GM12878 (cell line): Measurements from ENCODE around the gene IFRD2. TPM values are rescaled to one million over a fixed set of nuclear protein-coding genes. Genes with fewer than 3 reads are reported as not detected.

Source experiments
- ATAC-seq: fragments of 200-7000 bp; cut with Tn5 transposase; 3 replicates; pipeline ENCODE4 v1.9.1; 2020; ENCODE audit warnings: mild to moderate bottlenecking, moderate library complexity
- BruUV-seq: library from RNA; stranded (reverse); fragments of 400-500 nt; replicated peaks from 2 replicates; lab custom pipeline; 2021; lab: Mats Ljungman, UMichigan
- CTCF ChIA-PET: fragments of 300-600 bp; sonication (Branson Sonifier 250); formaldehyde crosslinking; extraction: SDS; loops from one replicate; lab custom pipeline; 2021; ENCODE audit warnings: inconsistent platforms; lab: Yijun Ruan, JAX
- POLR2A ChIA-PET: fragments of 350-600 bp; formaldehyde crosslinking; extraction: SDS; loops from one replicate; lab custom pipeline; 2021; ENCODE audit warnings: inconsistent platforms; lab: Charles Lee
- RAD21 ChIA-PET: fragments of 300-600 bp; sonication (Branson Sonifier 250); formaldehyde crosslinking; loops from one replicate; lab custom pipeline; 2023; ENCODE audit warnings: antibody characterized with exemption; ENCODE audit not compliant: unreplicated experiment; lab: Charles Lee
- SMC1A ChIA-PET: fragments of 300-600 bp; sonication (Branson Sonifier 250); formaldehyde crosslinking; loops from one replicate; lab custom pipeline; 2023; ENCODE audit not compliant: unreplicated experiment, uncharacterized antibody; lab: Charles Lee
- DNase-seq: peaks from one replicate; pipeline ENCODE4 v3.0.0-alpha.2; 2011; ENCODE audit warnings: low read depth, low spot score
- FAIRE-seq: peaks from 3 replicates; lab custom pipeline; 2011; peaks lifted over from hg19 to GRCh38; lab: Jason Lieb, UNC
- H2AFZ ChIP-seq: 2 replicates; pipeline ENCODE4 v1.6.0; 2011; ENCODE audit warnings: low read depth, low read length, control low read depth; ENCODE audit not compliant: control insufficient read depth
- H3K27ac ChIP-seq: 2 replicates; pipeline ENCODE4 v1.5.1; 2011; ENCODE audit warnings: control low read depth; ENCODE audit not compliant: control insufficient read depth, insufficient read depth
- H3K27me3 ChIP-seq, 2 experiments: replicated peaks in 1 of 2; 2 replicates each; pipeline versions ENCODE4 v1.6.0 to v1.6.1; 2011; ENCODE audit warnings: low read length in 1 of 2; ENCODE audit not compliant: control insufficient read depth in 2 of 2, insufficient read depth in 2 of 2
- H3K36me3 ChIP-seq, 2 experiments: 2 replicates each; pipeline ENCODE4 v1.5.1; 2011; ENCODE audit warnings: low read length in 1 of 2; ENCODE audit not compliant: control insufficient read depth in 2 of 2, insufficient read depth in 2 of 2
- H3K4me1 ChIP-seq: 2 replicates; pipeline ENCODE4 v1.6.1; 2011; ENCODE audit warnings: mild to moderate bottlenecking, low read length, moderate library complexity, mixed read lengths; ENCODE audit not compliant: control insufficient read depth, insufficient read depth
- H3K4me2 ChIP-seq: 2 replicates; pipeline ENCODE4 v1.6.0; 2011; ENCODE audit warnings: control low read depth; ENCODE audit not compliant: control insufficient read depth, insufficient read depth
- H3K4me3 ChIP-seq: fragments of 200-600 bp; sonication (generic); 2 replicates; pipeline ENCODE4 v1.5.1; 2016
- H3K79me2 ChIP-seq: 2 replicates; pipeline ENCODE4 v1.6.0; 2011; ENCODE audit warnings: low read length; ENCODE audit not compliant: control insufficient read depth, insufficient read depth
- H3K9ac ChIP-seq: 2 replicates; pipeline ENCODE4 v1.8.0; 2011; ENCODE audit warnings: low read length, control low read depth, mixed read lengths; ENCODE audit not compliant: control insufficient read depth, insufficient read depth
- H3K9me3 ChIP-seq: replicated peaks from 3 replicates; pipeline ENCODE4 v1.5.1; 2011; ENCODE audit warnings: mild to moderate bottlenecking, low read length; ENCODE audit not compliant: control insufficient read depth, insufficient read depth
- H4K20me1 ChIP-seq: 2 replicates; pipeline ENCODE4 v1.6.0; 2011; ENCODE audit not compliant: control insufficient read depth, insufficient read depth
- ASH2L ChIP-seq: fragments of 300-600, 200-600 bp; sonication (generic); IDR thresholded peaks from 2 replicates; pipeline ENCODE4 v1.6.1; 2017; ENCODE audit warnings: low read depth, mild to moderate bottlenecking, borderline replicate concordance
- IKZF2 ChIP-seq, 2 experiments: fragments of 450-650 bp; IDR thresholded peaks; 2 replicates each; pipeline ENCODE4 v1.6.1; 2017; ENCODE audit warnings: mild to moderate bottlenecking in 2 of 2, moderate library complexity in 2 of 2
- KDM1A ChIP-seq: fragments of 200-600 bp; sonication (generic); IDR thresholded peaks from 2 replicates; pipeline ENCODE4 v1.6.1; 2016; ENCODE audit warnings: borderline replicate concordance
- PKNOX1 ChIP-seq: fragments of 450-650 bp; IDR thresholded peaks from 2 replicates; pipeline ENCODE4 v1.6.1; 2016; ENCODE audit warnings: mild to moderate bottlenecking
- POLR2A ChIP-seq: IDR thresholded peaks from 2 replicates; pipeline ENCODE4 v1.6.1; 2011; ENCODE audit warnings: low read depth, mild to moderate bottlenecking, low read length
- PRDM15 ChIP-seq: fragments of 450-650 bp; formaldehyde crosslinking; IDR thresholded peaks from 2 replicates; pipeline ENCODE4 v1.4.0; 2020; ENCODE audit warnings: mild to moderate bottlenecking, moderate library complexity
- RBBP5 ChIP-seq: fragments of 200-600 bp; sonication (generic); conservative IDR thresholded peaks from 2 replicates; pipeline ENCODE4 v1.6.1; 2016
- RCOR1 ChIP-seq: conservative IDR thresholded peaks from 2 replicates; pipeline ENCODE4 v1.6.1; 2012; ENCODE audit warnings: low read depth, low read length, improper control_type of control experiment
- RUNX3 ChIP-seq: IDR thresholded peaks from 2 replicates; pipeline ENCODE4 v1.6.1; 2012; ENCODE audit warnings: low read length, inconsistent platforms
- STAT3 ChIP-seq: IDR thresholded peaks from 2 replicates; pipeline ENCODE4 v1.6.1; 2011; ENCODE audit warnings: low read depth, low read length, improper control_type of control experiment
- ZZZ3 ChIP-seq: IDR thresholded peaks from 2 replicates; pipeline ENCODE4 v1.6.1; 2011; ENCODE audit warnings: low read depth; ENCODE audit not compliant: control insufficient read depth, insufficient read length
- WGBS: methylation state at CpG from one replicate; pipeline ENCODE4 v1.1.6; 2016; ENCODE audit warnings: low lambda C conversion rate; ENCODE audit not compliant: insufficient replicate concordance, insufficient coverage; ENCODE audit errors: missing lambda C conversion rate; 5-methylcytosine and 5-hydroxymethylcytosine counted together
- in situ Hi-C: fragments of 300-500 bp; cut with MboI; formaldehyde crosslinking; loops from 9 replicates; pipeline ENCODE4 v1.14.3; 2018; ENCODE audit warnings: mixed read lengths
- intact Hi-C: fragments of 100-400 bp; cut with micrococcal nuclease; formaldehyde crosslinking; loops from one replicate; pipeline ENCODE4 v1.14.2; 2022; ENCODE audit not compliant: unreplicated experiment
- polyA plus RNA-seq, 11 experiments: library from polyadenylated mRNA; depleted of rRNA in 4 of 11; unstranded in 6 of 11; stranded (reverse) in 5 of 11; fragments of >200 nt; fragmentation: Nextera tagmentation in 4 of 11; fragmentation: Illumina TruSeq in 1 of 11; extraction: Ambion mirVana in 4 of 11; extraction: Trizol in 1 of 11; gene quantifications; 1 replicate in 1 of 11; 2 replicates in 10 of 11; pipeline versions ENCODE4 v1.2.1 to v1.2.3, GENCODE V29; 2011 to 2016; ENCODE audit warnings: inconsistent platforms in 2 of 11, missing spikeins in 2 of 11, low read depth in 1 of 11
- total RNA-seq, 4 experiments: library from RNA; depleted of rRNA in 3 of 4; stranded (reverse); fragments of >200 nt in 3 of 4; fragmentation: Illumina TruSeq in 1 of 4; extraction: Trizol in 1 of 4; gene quantifications; 2 replicates each; pipeline versions ENCODE4 v1.2.1 to v1.2.3, GENCODE V29; 2013 to 2021
- TF ChIP-seq, protein P1 (sequence below): fragments of 150-350 bp; IDR thresholded peaks from 2 replicates; pipeline ENCODE4 v1.6.1; 2016; ENCODE audit warnings: low read depth, low read length

Gene IFRD2
- total and polyA plus RNA-seq, 10 of the 15 experiments (the other 5 are each of a cell fraction or from before 2014, with no cell fraction given), result 19.1 to 153 (median 80.3) TPM

GRCh38 chr3:50288387-50289007, 3.7 kb downstream of the IFRD2 start (continued):
- TF ChIP-seq PRDM15 (CRISPR knock-in tag) (no peak), PKNOX1 (no peak), ZZZ3 (no peak), RUNX3 (no peak), POLR2A (no peak; the same call in 1 of the 2 replicates)

- Histone ChIP-seq H4K20me1 (no peaks in the 10 kb centered on the region), H3K79me2 (peaks cover 21% of the 10 kb centered on the region), H3K4me3 (no peak overlapping the region), H2AFZ (no peak overlapping the region), H3K27me3 (no peaks in the 10 kb centered on the region), H3K4me1 (peaks cover 3% of the 10 kb centered on the region; the same call in 1 of the 2 replicates), H3K36me3 (peaks cover 0 to 28% of the 10 kb centered on the region in 2 experiments; a peak in 3 of 4 replicates), H3K9me3 (no peaks in the 10 kb centered on the region), H3K27ac (no peak overlapping the region), H3K4me2 (no peak overlapping the region), H3K9ac (no peak overlapping the region)
- BruUV-seq, result no TSS peak
- ChIA-PET CTCF (no interaction called here), SMC1A (no interaction called here), RAD21 (no interaction called here), POLR2A (no interaction called here)
- in situ Hi-C loops, result no loop called here
- FAIRE-seq (no peak), ATAC-seq (no peak), DNase-seq (no peak)
- intact Hi-C loops, result no loop called here
- WGBS, result 94% methylated on average over 1 of the region's 1 CpG
- TF ChIP-seq ASH2L (no peak), STAT3 (no peak), POLR2A (no peak), RCOR1 (no peak), KDM1A (no peak), RBBP5 (no peak), IKZF2 (IDR thresholded peaks at IDR 0.05) (no peak)
- TF ChIP-seq, protein P1, sequence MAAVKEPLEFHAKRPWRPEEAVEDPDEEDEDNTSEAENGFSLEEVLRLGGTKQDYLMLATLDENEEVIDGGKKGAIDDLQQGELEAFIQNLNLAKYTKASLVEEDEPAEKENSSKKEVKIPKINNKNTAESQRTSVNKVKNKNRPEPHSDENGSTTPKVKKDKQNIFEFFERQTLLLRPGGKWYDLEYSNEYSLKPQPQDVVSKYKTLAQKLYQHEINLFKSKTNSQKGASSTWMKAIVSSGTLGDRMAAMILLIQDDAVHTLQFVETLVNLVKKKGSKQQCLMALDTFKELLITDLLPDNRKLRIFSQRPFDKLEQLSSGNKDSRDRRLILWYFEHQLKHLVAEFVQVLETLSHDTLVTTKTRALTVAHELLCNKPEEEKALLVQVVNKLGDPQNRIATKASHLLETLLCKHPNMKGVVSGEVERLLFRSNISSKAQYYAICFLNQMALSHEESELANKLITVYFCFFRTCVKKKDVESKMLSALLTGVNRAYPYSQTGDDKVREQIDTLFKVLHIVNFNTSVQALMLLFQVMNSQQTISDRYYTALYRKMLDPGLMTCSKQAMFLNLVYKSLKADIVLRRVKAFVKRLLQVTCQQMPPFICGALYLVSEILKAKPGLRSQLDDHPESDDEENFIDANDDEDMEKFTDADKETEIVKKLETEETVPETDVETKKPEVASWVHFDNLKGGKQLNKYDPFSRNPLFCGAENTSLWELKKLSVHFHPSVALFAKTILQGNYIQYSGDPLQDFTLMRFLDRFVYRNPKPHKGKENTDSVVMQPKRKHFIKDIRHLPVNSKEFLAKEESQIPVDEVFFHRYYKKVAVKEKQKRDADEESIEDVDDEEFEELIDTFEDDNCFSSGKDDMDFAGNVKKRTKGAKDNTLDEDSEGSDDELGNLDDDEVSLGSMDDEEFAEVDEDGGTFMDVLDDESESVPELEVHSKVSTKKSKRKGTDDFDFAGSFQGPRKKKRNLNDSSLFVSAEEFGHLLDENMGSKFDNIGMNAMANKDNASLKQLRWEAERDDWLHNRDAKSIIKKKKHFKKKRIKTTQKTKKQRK, result no peak
These were observed 5.0 kb downstream of the IFRD2 start for GRCh38 chr3:50287262-50287661.
